Measurements from ENCODE around the gene ZFP36. TPM values are rescaled to one million over a fixed set of nuclear protein-coding genes. Genes with fewer than 3 reads are reported as not detected.

ZFP36 gene
- total RNA-seq, 4 donors from 2014 or later = 426 to 850 (median 540) TPM

GRCh38 chr19:39425744-39426143 is 19.1 kb downstream of the ZFP36 start:
- WGBS = 82% methylated on average over 7 of the region's 7 CpGs
- H3K27ac ChIP-seq = no peak overlapping the region
- no peaks in the 10 kb centered on the region for H3K27me3 ChIP-seq
- no peak for DNase-seq (ENCODE audit: low spot score in 2 of 2)
- H3K9me3 ChIP-seq = no peaks in the 10 kb centered on the region
- no peak overlapping the region for H3K4me3 ChIP-seq
- peaks cover 39% of the 10 kb centered on the region for H3K36me3 ChIP-seq
- TF ChIP-seq CTCF (IDR thresholded peaks at IDR 0.05) = no peak
- TF ChIP-seq EP300 (IDR thresholded peaks at IDR 0.05) = no peak
- TF ChIP-seq POLR2A (IDR thresholded peaks at IDR 0.05) = no peak
- no peak for TF ChIP-seq POLR2AphosphoS5 (IDR thresholded peaks at IDR 0.05)
- peaks cover 12% of the 10 kb centered on the region for H3K4me1 ChIP-seq

- TF ChIP-seq POLR2AphosphoS5 (IDR thresholded peaks at IDR 0.05) (no peak), EP300 (IDR thresholded peaks at IDR 0.05) (no peak), CTCF (IDR thresholded peaks at IDR 0.05) (no peak)
- Histone ChIP-seq H3K27me3 (no peaks in the 10 kb centered on the region), H3K4me1 (peaks cover 15% of the 10 kb centered on the region), H3K9me3 (no peaks in the 10 kb centered on the region), H3K27ac (no peak overlapping the region), H3K4me3 (no peak overlapping the region), H3K36me3 (peaks cover 35% of the 10 kb centered on the region)
- DNase-seq (ENCODE audit: low spot score in 2 of 2) = no peak
- WGBS = 60% methylated on average over 5 of the region's 5 CpGs
These were observed 19.5 kb downstream of the ZFP36 start for GRCh38 chr19:39426170-39426569.

- Histone ChIP-seq H3K4me3 (no peak overlapping the region), H3K36me3 (peaks cover 32% of the 10 kb centered on the region), H3K9me3 (no peaks in the 10 kb centered on the region), H3K27me3 (no peaks in the 10 kb centered on the region), H3K4me1 (peaks cover 15% of the 10 kb centered on the region), H3K27ac (no peak overlapping the region)
- DNase-seq (ENCODE audit: low spot score in 2 of 2) = no peak
- WGBS = 91% methylated on average over 11 of the region's 11 CpGs
- TF ChIP-seq EP300 (IDR thresholded peaks at IDR 0.05) (no peak), POLR2A (IDR thresholded peaks at IDR 0.05) (no peak), POLR2AphosphoS5 (IDR thresholded peaks at IDR 0.05) (no peak), CTCF (IDR thresholded peaks at IDR 0.05) (no peak)
These were observed 21.1 kb downstream of the ZFP36 start for GRCh38 chr19:39427707-39428106.

GRCh38 chr19:39428283-39429112 is 21.9 kb downstream of the ZFP36 start:
- no peaks in the 10 kb centered on the region for H3K27me3 ChIP-seq
- TF ChIP-seq POLR2AphosphoS5 (IDR thresholded peaks at IDR 0.05) = no peak
- no peak for TF ChIP-seq EP300 (IDR thresholded peaks at IDR 0.05)
- no peak for TF ChIP-seq CTCF (IDR thresholded peaks at IDR 0.05)
- TF ChIP-seq POLR2A (IDR thresholded peaks at IDR 0.05) = no peak
- peak overlapping the region; percentile 40 for H3K27ac ChIP-seq
- H3K4me1 ChIP-seq = peaks cover 16% of the 10 kb centered on the region
- peaks cover 34% of the 10 kb centered on the region for H3K36me3 ChIP-seq
- DNase-seq (ENCODE audit: low spot score in 2 of 2) = no peak
- no peak overlapping the region for H3K4me3 ChIP-seq
- no peaks in the 10 kb centered on the region for H3K9me3 ChIP-seq
- 34% methylated on average over 14 of the region's 23 CpGs for WGBS

GRCh38 chr19:39430675-39431593 is 24.3 kb downstream of the ZFP36 start:
- H3K27ac ChIP-seq = peak overlapping the region; percentile 82
- no peak for DNase-seq (ENCODE audit: low spot score in 2 of 2)
- H3K27me3 ChIP-seq = no peaks in the 10 kb centered on the region
- 61% methylated on average over 15 of the region's 25 CpGs for WGBS
- no peak overlapping the region for H3K4me3 ChIP-seq
- H3K4me1 ChIP-seq = peaks cover 34% of the 10 kb centered on the region
- H3K9me3 ChIP-seq = no peaks in the 10 kb centered on the region
- H3K36me3 ChIP-seq = peaks cover 32% of the 10 kb centered on the region
- TF ChIP-seq POLR2AphosphoS5 (IDR thresholded peaks at IDR 0.05) (peak in 2 of 3 donors; percentile 23 to 54), CTCF (IDR thresholded peaks at IDR 0.05) (no peak), EP300 (IDR thresholded peaks at IDR 0.05) (peak; percentile 9)

Measured in suprapubic skin (tissue), 4 donors.